Measurements from ENCODE around the gene HP1BP3. TPM values are rescaled to one million over a fixed set of nuclear protein-coding genes. Genes with fewer than 3 reads are reported as not detected.

The HP1BP3 gene
- total RNA-seq, 6 donors from 2014 or later, result 140 to 731 (median 274) TPM

DNA sequence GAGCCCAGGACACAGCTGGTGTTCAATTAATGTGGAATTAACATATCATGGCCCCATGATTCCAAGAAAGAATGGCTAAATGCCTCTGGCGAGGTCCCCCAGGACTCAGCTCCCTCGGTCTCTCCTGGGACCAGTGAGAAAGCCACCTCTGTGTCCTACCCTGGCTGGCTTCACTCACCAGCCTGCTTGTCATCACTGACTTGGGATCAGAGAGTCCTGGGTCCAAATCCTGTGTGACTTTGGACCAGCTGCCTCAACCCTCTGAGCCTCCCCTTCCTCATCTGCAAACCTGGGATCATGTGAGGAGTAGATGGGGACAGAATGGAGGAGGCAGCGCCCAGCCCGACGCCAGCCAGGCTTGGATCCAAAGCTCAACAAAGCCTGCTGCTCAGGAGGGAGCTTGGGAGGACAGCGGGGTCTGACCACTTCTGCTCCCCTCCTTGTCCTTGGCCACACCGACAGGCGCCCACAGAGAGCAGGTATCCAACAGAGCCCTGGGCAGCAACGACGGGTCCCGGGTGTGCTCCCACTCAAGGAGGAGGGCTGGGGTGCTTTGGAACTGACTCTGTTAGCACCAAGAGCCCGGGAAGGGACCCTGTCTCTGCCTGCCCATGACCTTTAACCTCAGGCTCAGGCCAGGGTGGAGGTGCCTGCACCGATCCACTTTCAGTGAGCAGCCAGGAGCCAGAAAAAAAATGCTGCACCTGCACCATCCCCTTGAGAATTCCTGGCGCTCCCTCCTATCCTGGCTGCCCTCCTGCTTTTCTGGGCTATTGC, 57.8 kb downstream of the HP1BP3 start:
- WGBS, 2 donors, result 54 to 66% methylated on average over 2 to 14 of the region's 14 CpGs
- Histone ChIP-seq H3K4me1 (peaks cover 22 to 28% (median 24%) of the 10 kb centered on the region in 4 donors), H3K27me3 (peaks cover 0 to 26% (median 16%) of the 10 kb centered on the region in 4 donors), H3K4me3 (no peak overlapping the region), H3K27ac (no peak overlapping the region), H3K36me3 (no peaks in the 10 kb centered on the region), H3K9me3 (no peaks in the 10 kb centered on the region)
- TF ChIP-seq POLR2A (IDR thresholded peaks at IDR 0.05) (no peak), POLR2AphosphoS5 (IDR thresholded peaks at IDR 0.05) (no peak), EP300 (IDR thresholded peaks at IDR 0.05) (no peak)
- TF ChIP-seq, protein P1, sequence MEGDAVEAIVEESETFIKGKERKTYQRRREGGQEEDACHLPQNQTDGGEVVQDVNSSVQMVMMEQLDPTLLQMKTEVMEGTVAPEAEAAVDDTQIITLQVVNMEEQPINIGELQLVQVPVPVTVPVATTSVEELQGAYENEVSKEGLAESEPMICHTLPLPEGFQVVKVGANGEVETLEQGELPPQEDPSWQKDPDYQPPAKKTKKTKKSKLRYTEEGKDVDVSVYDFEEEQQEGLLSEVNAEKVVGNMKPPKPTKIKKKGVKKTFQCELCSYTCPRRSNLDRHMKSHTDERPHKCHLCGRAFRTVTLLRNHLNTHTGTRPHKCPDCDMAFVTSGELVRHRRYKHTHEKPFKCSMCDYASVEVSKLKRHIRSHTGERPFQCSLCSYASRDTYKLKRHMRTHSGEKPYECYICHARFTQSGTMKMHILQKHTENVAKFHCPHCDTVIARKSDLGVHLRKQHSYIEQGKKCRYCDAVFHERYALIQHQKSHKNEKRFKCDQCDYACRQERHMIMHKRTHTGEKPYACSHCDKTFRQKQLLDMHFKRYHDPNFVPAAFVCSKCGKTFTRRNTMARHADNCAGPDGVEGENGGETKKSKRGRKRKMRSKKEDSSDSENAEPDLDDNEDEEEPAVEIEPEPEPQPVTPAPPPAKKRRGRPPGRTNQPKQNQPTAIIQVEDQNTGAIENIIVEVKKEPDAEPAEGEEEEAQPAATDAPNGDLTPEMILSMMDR (IDR thresholded peaks at IDR 0.05), result no peak
- ATAC-seq (ENCODE audit: low FRiP score in 2 of 2) (no peak), DNase-seq (peak in 1 of 2 donors; percentile 63)

DNA sequence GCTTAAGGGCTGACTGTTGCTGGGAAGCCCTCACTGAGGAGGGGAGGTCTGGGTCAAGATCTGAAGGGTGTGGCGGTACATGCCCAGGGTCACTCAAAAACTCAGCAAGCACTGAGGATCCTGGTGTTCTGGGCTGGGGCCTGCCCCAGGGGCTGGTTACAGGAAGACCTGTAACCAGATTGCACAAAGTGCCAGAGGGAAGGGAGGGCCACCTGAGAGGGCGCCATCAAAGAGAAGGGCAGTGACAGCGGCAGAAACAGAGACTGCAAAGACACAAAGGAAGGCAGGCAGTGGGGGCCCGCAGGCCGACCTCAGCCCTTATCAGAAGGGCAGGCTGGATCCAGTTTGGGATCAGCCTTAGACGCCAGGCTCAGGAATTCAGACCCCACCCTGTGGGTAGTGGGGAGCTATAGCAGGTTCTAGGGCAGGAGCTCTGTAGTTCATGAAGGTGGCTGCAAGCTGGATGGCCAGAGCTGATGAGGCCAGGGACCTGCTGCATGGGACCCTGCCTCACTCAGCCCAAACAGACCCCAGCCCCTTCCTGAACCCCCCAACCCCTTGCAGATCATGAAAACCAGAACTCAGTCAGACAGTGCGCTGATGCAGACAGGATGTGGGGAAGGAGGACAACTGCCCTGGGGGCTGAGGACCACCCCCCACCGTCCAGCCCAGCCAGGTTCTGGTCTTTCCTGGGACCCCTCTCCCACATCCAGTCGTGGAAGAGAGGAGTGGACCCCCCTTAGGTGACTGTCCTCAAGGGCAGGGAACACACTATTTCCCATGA, 58.5 kb downstream of the HP1BP3 start:
- Histone ChIP-seq H3K4me1 (peaks cover 22 to 25% (median 23%) of the 10 kb centered on the region in 4 donors), H3K9me3 (no peaks in the 10 kb centered on the region), H3K36me3 (no peaks in the 10 kb centered on the region), H3K4me3 (no peak overlapping the region), H3K27me3 (peaks cover 0 to 26% (median 16%) of the 10 kb centered on the region in 4 donors), H3K27ac (no peak overlapping the region)
- TF ChIP-seq POLR2AphosphoS5 (IDR thresholded peaks at IDR 0.05) (no peak), POLR2A (IDR thresholded peaks at IDR 0.05) (no peak), EP300 (IDR thresholded peaks at IDR 0.05) (no peak)
- TF ChIP-seq, protein P1 (IDR thresholded peaks at IDR 0.05), result no peak
- DNase-seq (no peak), ATAC-seq (ENCODE audit: low FRiP score in 2 of 2) (no peak)
- WGBS, 2 donors, result 70 to 73% methylated on average over 4 to 9 of the region's 9 CpGs

DNA sequence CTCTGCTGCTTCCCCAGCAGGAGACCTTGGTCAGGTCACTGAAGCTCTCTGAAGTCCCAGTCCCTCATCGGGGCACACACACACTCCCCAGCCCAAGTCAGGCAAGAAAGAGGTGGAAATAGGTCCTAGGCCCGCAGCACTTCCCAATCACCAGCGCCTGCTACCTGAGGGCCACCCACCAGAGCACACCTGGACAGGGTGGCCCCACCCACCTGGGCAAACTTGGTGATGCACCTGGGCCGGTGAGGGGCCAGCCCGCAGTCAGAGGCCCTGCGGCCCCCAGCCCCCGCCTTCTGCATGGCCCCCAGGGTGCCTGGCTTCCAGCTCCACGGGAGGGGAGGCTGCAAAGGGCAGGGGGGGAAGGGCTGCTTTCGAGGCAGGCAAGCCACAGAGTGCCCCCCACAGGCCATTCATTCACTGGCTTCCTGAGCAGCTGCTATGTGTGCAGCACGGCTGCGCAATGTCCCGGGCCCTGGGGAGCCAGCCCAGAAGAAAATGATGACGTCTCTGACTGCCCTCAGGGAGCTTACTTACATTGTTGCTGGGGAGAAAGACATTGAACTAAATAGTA, 59.3 kb downstream of the HP1BP3 start:
- Histone ChIP-seq H3K4me1 (peaks cover 16 to 23% (median 17%) of the 10 kb centered on the region in 4 donors), H3K36me3 (no peaks in the 10 kb centered on the region), H3K9me3 (no peaks in the 10 kb centered on the region), H3K27ac (no peak overlapping the region), H3K27me3 (peaks cover 0 to 25% (median 15%) of the 10 kb centered on the region in 4 donors), H3K4me3 (no peak overlapping the region)
- WGBS, 2 donors, result 50 to 56% methylated on average over 13 of the region's 13 CpGs
- ATAC-seq (ENCODE audit: low FRiP score in 2 of 2) (no peak), DNase-seq (no peak)
- TF ChIP-seq EP300 (IDR thresholded peaks at IDR 0.05), result no peak

DNA sequence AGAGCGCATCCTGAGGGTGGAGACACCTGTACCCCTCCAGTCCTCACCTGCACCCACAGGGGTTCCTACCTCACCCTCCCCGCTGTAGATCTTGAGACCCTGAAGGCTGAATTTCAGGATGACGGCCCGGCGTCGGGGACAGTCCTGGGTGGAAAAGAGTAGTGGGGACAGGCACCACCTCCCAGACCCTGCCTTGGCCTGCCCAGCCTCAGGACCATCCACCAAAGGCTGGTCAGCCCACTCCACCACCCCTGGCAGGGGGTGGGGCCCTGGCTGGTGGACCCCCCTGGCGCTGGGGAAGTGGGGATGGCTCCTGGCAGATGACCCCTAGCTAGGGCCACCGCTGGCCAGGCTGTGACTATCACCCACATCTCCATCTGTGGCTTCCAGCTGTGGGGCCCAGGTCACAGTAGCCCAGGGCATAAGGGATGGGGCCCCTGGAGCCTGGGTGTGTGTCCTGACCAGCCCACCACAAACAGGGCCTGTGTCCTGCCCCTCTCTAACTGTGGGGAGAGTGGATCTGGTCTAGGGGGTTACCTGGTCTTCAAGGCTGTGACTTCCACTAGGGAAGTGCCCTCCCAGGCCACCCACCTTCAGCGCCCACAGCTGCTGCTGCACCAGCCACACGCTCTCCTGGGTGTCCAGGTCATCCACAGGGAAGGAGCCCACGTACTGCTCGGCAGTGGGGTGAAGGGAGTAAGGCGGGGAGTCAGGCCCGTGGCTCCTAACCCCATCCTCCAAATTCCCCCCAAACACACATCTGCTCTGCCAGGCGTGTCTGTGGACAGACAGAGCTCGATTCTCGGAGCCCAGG, 60.0 kb downstream of the HP1BP3 start:
- Histone ChIP-seq H3K36me3 (no peaks in the 10 kb centered on the region), H3K4me3 (no peak overlapping the region), H3K4me1 (peaks cover 9 to 23% (median 13%) of the 10 kb centered on the region in 4 donors), H3K27ac (no peak overlapping the region), H3K9me3 (no peaks in the 10 kb centered on the region), H3K27me3 (peaks cover 0 to 21% (median 13%) of the 10 kb centered on the region in 4 donors)
- TF ChIP-seq POLR2A (IDR thresholded peaks at IDR 0.05) (no peak), EP300 (IDR thresholded peaks at IDR 0.05) (no peak), POLR2AphosphoS5 (IDR thresholded peaks at IDR 0.05) (no peak)
- TF ChIP-seq, protein P1 (IDR thresholded peaks at IDR 0.05), result no peak
- no peak for DNase-seq
- no peak for ATAC-seq (ENCODE audit: low FRiP score in 2 of 2)
- WGBS, 2 donors, result 90 to 96% methylated on average over 9 to 17 of the region's 17 CpGs

All from upper lobe of left lung (tissue), 6 donors.